Chondrocyte (in vitro differentiated cells): Measurements from ENCODE around the gene SLC7A10. TPM values are rescaled to one million over a fixed set of nuclear protein-coding genes. Genes with fewer than 3 reads are reported as not detected.
"Not testable (repeated sequence)": the region's sequence is repeated elsewhere in the genome, so short reads cannot be mapped to it uniquely, and the experiment has no call there.

Experiments
- DNase-seq: peaks from one replicate; pipeline ENCODE4 v3.0.0; 2021; ENCODE audit warnings: mixed read lengths, low spot score
- H3K27ac Mint-ChIP-seq: one replicate; pipeline ENCODE4 v1.8.0; 2021; ENCODE audit warnings: mild to moderate bottlenecking, moderate library complexity, mixed read lengths; ENCODE audit not compliant: unreplicated experiment
- H3K27me3 Mint-ChIP-seq: 2 replicates; pipeline ENCODE4 v1.8.0; 2021; ENCODE audit warnings: low read depth, mixed read lengths
- H3K36me3 Mint-ChIP-seq: 2 replicates; pipeline ENCODE4 v1.8.0; 2021; ENCODE audit warnings: low read depth, mixed read lengths
- H3K4me1 Mint-ChIP-seq: 2 replicates; pipeline ENCODE4 v1.8.0; 2021; ENCODE audit warnings: low read depth, mild to moderate bottlenecking, mixed read lengths
- H3K4me3 Mint-ChIP-seq: one replicate; pipeline ENCODE4 v1.8.0; 2021; ENCODE audit warnings: mild to moderate bottlenecking, moderate library complexity, mixed read lengths; ENCODE audit not compliant: unreplicated experiment
- H3K9me3 Mint-ChIP-seq: 2 replicates; pipeline ENCODE4 v1.8.0; 2021; ENCODE audit warnings: low read depth, mixed read lengths
- CTCF ChIP-seq: fragments of 200-600 bp; sonication (generic); IDR thresholded peaks from 2 replicates; pipeline ENCODE4 v1.5.0; 2021; ENCODE audit warnings: antibody characterized with exemption, mild to moderate bottlenecking, moderate library complexity
- total RNA-seq: library from RNA; stranded (reverse); gene quantifications from 3 replicates; pipeline ENCODE4 v1.2.1, GENCODE V29; 2021

The SLC7A10 gene
- total RNA-seq, 1 donor from 2014 or later, result not detected

GRCh38 chr19:33193865-33194362 lies 31.7 kb downstream of the SLC7A10 start, which contains the start of gene LRP3:
Gene LRP3 (plus strand): TSS chr19:33194330. CDS start chr19:33194786, 456 bp downstream.
- H3K9me3 Mint-ChIP-seq, result no peaks in the 10 kb centered on the region
- peaks cover 8% of the 10 kb centered on the region for H3K4me1 Mint-ChIP-seq
- peak; percentile 61 for DNase-seq
- no peak for TF ChIP-seq CTCF
- H3K27ac Mint-ChIP-seq, result peak within 1 kb of the TSS; percentile 41
- H3K36me3 Mint-ChIP-seq, result no peaks in the 10 kb centered on the region
- peak within 1 kb of the TSS; percentile 80 for H3K4me3 Mint-ChIP-seq
- H3K27me3 Mint-ChIP-seq, result peaks cover 9% of the 10 kb centered on the region

GRCh38 chr19:33193269-33193864 lies 32.3 kb downstream of the SLC7A10 start:
- peaks cover 8% of the 10 kb centered on the region for H3K4me1 Mint-ChIP-seq
- peaks cover 9% of the 10 kb centered on the region for H3K27me3 Mint-ChIP-seq
- no peaks in the 10 kb centered on the region for H3K9me3 Mint-ChIP-seq
- DNase-seq, result no peak
- no peak for TF ChIP-seq CTCF
- no peak overlapping the region for H3K27ac Mint-ChIP-seq
- H3K36me3 Mint-ChIP-seq, result no peaks in the 10 kb centered on the region
- peak overlapping the region; percentile 53 for H3K4me3 Mint-ChIP-seq

GRCh38 chr19:33192010-33192409 lies 33.6 kb downstream of the SLC7A10 start:
- peak; percentile 47 for TF ChIP-seq CTCF
- Mint-ChIP-seq H3K27me3 (peaks cover 9% of the 10 kb centered on the region), H3K36me3 (no peaks in the 10 kb centered on the region), H3K9me3 (no peaks in the 10 kb centered on the region), H3K4me3 (no peak overlapping the region), H3K4me1 (peaks cover 8% of the 10 kb centered on the region), H3K27ac (no peak overlapping the region)
- DNase-seq, result peak; percentile 33

- Mint-ChIP-seq H3K4me1 (peaks cover 8% of the 10 kb centered on the region), H3K27ac (no peak overlapping the region), H3K9me3 (no peaks in the 10 kb centered on the region), H3K27me3 (peaks cover 9% of the 10 kb centered on the region), H3K36me3 (no peaks in the 10 kb centered on the region), H3K4me3 (no peak overlapping the region)
- peak; percentile 54 for DNase-seq
- no peak for TF ChIP-seq CTCF
Observed at GRCh38 chr19:33191501-33191900, 34.1 kb downstream of the SLC7A10 start.

GRCh38 chr19:33191092-33191491 lies 34.6 kb downstream of the SLC7A10 start:
- not testable (repeated sequence) for H3K27me3 Mint-ChIP-seq, H3K4me3 Mint-ChIP-seq, H3K9me3 Mint-ChIP-seq, H3K36me3 Mint-ChIP-seq, H3K27ac Mint-ChIP-seq, H3K4me1 Mint-ChIP-seq
- peak; percentile 10 for DNase-seq

GRCh38 chr19:33189453-33189852 lies 36.2 kb downstream of the SLC7A10 start:
- H3K4me3 Mint-ChIP-seq, result no peak overlapping the region
- no peak for DNase-seq
- TF ChIP-seq CTCF, result no peak
- peaks cover 9% of the 10 kb centered on the region for H3K27me3 Mint-ChIP-seq
- no peak overlapping the region for H3K27ac Mint-ChIP-seq
- no peaks in the 10 kb centered on the region for H3K36me3 Mint-ChIP-seq
- no peaks in the 10 kb centered on the region for H3K9me3 Mint-ChIP-seq
- no peaks in the 10 kb centered on the region for H3K4me1 Mint-ChIP-seq
